Trophoblast cell (in vitro differentiated cells and primary cell): ENCODE measurements around the gene DCAF16.

Experiments
- DNase-seq, 2 donors: peaks; one replicate each; pipeline ENCODE4 v3.0.0-alpha.2; 2016
- H2AFZ ChIP-seq: 2 replicates; pipeline ENCODE4 v1.6.1; 2013; ENCODE audit warnings: low read length, moderate library complexity, mild to moderate bottlenecking; ENCODE audit not compliant: insufficient read depth, poor library complexity
- H2AK5ac ChIP-seq: 2 replicates; pipeline ENCODE4 v1.6.1; 2013; ENCODE audit warnings: mild to moderate bottlenecking, low read length
- H2BK120ac ChIP-seq: 2 replicates; pipeline ENCODE4 v1.6.1; 2013; ENCODE audit warnings: low read length, mild to moderate bottlenecking, moderate library complexity; ENCODE audit not compliant: insufficient read depth, poor library complexity
- H2BK12ac ChIP-seq: 2 replicates; pipeline ENCODE4 v1.6.1; 2013; ENCODE audit warnings: mild to moderate bottlenecking, low read length, moderate library complexity
- H2BK5ac ChIP-seq: 2 replicates; pipeline ENCODE4 v1.6.1; 2013; ENCODE audit warnings: low read length, low read depth, moderate library complexity, mild to moderate bottlenecking; ENCODE audit not compliant: poor library complexity
- H3K14ac ChIP-seq: 2 replicates; pipeline ENCODE4 v1.6.1; 2013; ENCODE audit warnings: mild to moderate bottlenecking, low read length
- H3K18ac ChIP-seq: 2 replicates; pipeline ENCODE4 v1.6.1; 2013; ENCODE audit warnings: mild to moderate bottlenecking, low read length
- H3K23ac ChIP-seq: 2 replicates; pipeline ENCODE4 v1.6.1; 2013; ENCODE audit warnings: low read length
- H3K27ac ChIP-seq: 2 replicates; pipeline ENCODE4 v1.5.1; 2013; ENCODE audit warnings: low read depth, mild to moderate bottlenecking, inconsistent platforms, low read length, moderate library complexity
- H3K27me3 ChIP-seq: 2 replicates; pipeline ENCODE4 v1.6.1; 2013; ENCODE audit warnings: inconsistent platforms, mild to moderate bottlenecking, low read length, moderate library complexity; ENCODE audit not compliant: insufficient read depth
- H3K36me3 ChIP-seq, 2 experiments: 1 replicate in 1 of 2; 2 replicates in 1 of 2; pipeline ENCODE4 v1.6.1; 2013; ENCODE audit warnings: low read length in 2 of 2, mild to moderate bottlenecking in 2 of 2, moderate library complexity in 1 of 2; ENCODE audit not compliant: insufficient read depth in 2 of 2, control insufficient read depth in 1 of 2
- H3K4ac ChIP-seq: 2 replicates; pipeline ENCODE4 v1.6.1; 2013; ENCODE audit warnings: low read depth, mild to moderate bottlenecking, low read length, moderate library complexity
- H3K4me1 ChIP-seq, 2 experiments: 1 replicate in 1 of 2; 2 replicates in 1 of 2; pipeline ENCODE4 v1.6.1; 2013; ENCODE audit warnings: low read length in 2 of 2, mild to moderate bottlenecking in 2 of 2, moderate library complexity in 1 of 2; ENCODE audit not compliant: insufficient read depth in 2 of 2, control insufficient read depth in 1 of 2
- H3K4me2 ChIP-seq: 2 replicates; pipeline ENCODE4 v1.6.1; 2013; ENCODE audit warnings: inconsistent platforms, mild to moderate bottlenecking, low read length, moderate library complexity
- H3K4me3 ChIP-seq: 2 replicates; pipeline ENCODE4 v1.5.1; 2013; ENCODE audit warnings: mild to moderate bottlenecking, low read depth, low read length, inconsistent platforms
- H3K79me1 ChIP-seq: one replicate; pipeline ENCODE4 v1.6.1; 2013; ENCODE audit warnings: low read length
- H3K79me2 ChIP-seq: 2 replicates; pipeline ENCODE4 v1.6.1; 2013; ENCODE audit warnings: low read length, mild to moderate bottlenecking; ENCODE audit not compliant: control insufficient read depth, insufficient read depth, poor library complexity
- H3K9ac ChIP-seq: 2 replicates; pipeline ENCODE4 v1.6.1; 2013; ENCODE audit warnings: mild to moderate bottlenecking, low read length
- H3K9me3 ChIP-seq: 2 replicates; pipeline ENCODE4 v1.6.1; 2013; ENCODE audit warnings: low read depth, mild to moderate bottlenecking, control low read depth, inconsistent platforms, low read length; ENCODE audit not compliant: insufficient read depth
- H4K12ac ChIP-seq: 2 replicates; pipeline ENCODE4 v1.6.1; 2013; ENCODE audit warnings: low read depth, mild to moderate bottlenecking, low read length, moderate library complexity
- H4K8ac ChIP-seq: 2 replicates; pipeline ENCODE4 v1.6.1; 2013; ENCODE audit warnings: low read depth, mild to moderate bottlenecking, low read length, moderate library complexity
- H4K91ac ChIP-seq: one replicate; pipeline ENCODE4 v1.6.1; 2013; ENCODE audit warnings: low read depth, mild to moderate bottlenecking, low read length, moderate library complexity
- WGBS: extraction: QIAGEN DNeasy Blood & Tissue Kit; methylation state at CpG from one replicate; pipeline ENCODE4 v1.1.7; 2013; ENCODE audit warnings: missing lambda C conversion rate; ENCODE audit not compliant: insufficient read length, insufficient coverage; ENCODE audit errors: extremely low coverage; 5-methylcytosine and 5-hydroxymethylcytosine counted together

DCAF16 gene

GRCh38 chr4:17758485-17758884 is 52.1 kb downstream of the DCAF16 start:
- Histone ChIP-seq H4K8ac (no peak overlapping the region), H4K91ac (no peak overlapping the region), H3K79me2 (no peaks in the 10 kb centered on the region), H2BK5ac (no peak overlapping the region), H3K9ac (no peak overlapping the region), H2BK12ac (no peak overlapping the region), H4K12ac (no peak overlapping the region), H3K27me3 (no peaks in the 10 kb centered on the region), H3K9me3 (no peaks in the 10 kb centered on the region), H3K14ac (no peak overlapping the region), H3K23ac (no peak overlapping the region), H3K4ac (no peak overlapping the region), H3K4me2 (no peak overlapping the region), H2AFZ (no peak overlapping the region), H3K79me1 (no peaks in the 10 kb centered on the region), H2BK120ac (no peak overlapping the region), H3K27ac (no peak overlapping the region), H2AK5ac (no peak overlapping the region), H3K4me1 (no peaks in the 10 kb centered on the region), H3K18ac (no peak overlapping the region), H3K4me3 (no peak overlapping the region), H3K36me3 (no peaks in the 10 kb centered on the region)
- no CpG with 5 or more reads among the region's 5 CpGs for whole genome bisulfite sequencing
- DNase-seq: no peak

GRCh38 chr4:17757621-17758020 is 52.9 kb downstream of the DCAF16 start:
- DNase-seq: no peak
- no CpG with 5 or more reads among the region's 1 CpG for WGBS

GRCh38 chr4:17753646-17754045 is 56.9 kb downstream of the DCAF16 start:
- H4K12ac ChIP-seq: no peak overlapping the region
- H3K79me2 ChIP-seq: no peaks in the 10 kb centered on the region
- no peak overlapping the region for H2BK120ac ChIP-seq
- H3K36me3 ChIP-seq: no peaks in the 10 kb centered on the region
- no peak overlapping the region for H3K14ac ChIP-seq
- H4K8ac ChIP-seq: no peak overlapping the region
- no peak overlapping the region for H2AFZ ChIP-seq
- H4K91ac ChIP-seq: no peak overlapping the region
- no peak overlapping the region for H3K23ac ChIP-seq
- H2BK12ac ChIP-seq: no peak overlapping the region
- H3K18ac ChIP-seq: no peak overlapping the region
- H3K4ac ChIP-seq: no peak overlapping the region
- no peaks in the 10 kb centered on the region for H3K4me1 ChIP-seq
- no peak overlapping the region for H2AK5ac ChIP-seq
- no peak overlapping the region for H3K4me3 ChIP-seq
- no CpG with 5 or more reads among the region's 2 CpGs for WGBS
- H3K27ac ChIP-seq: no peak overlapping the region
- H3K27me3 ChIP-seq: no peaks in the 10 kb centered on the region
- no peak for DNase-seq
- no peaks in the 10 kb centered on the region for H3K79me1 ChIP-seq
- H2BK5ac ChIP-seq: no peak overlapping the region
- no peaks in the 10 kb centered on the region for H3K9me3 ChIP-seq
- no peak overlapping the region for H3K9ac ChIP-seq
- no peak overlapping the region for H3K4me2 ChIP-seq

More at GRCh38 chr4:17757621-17758020, 52.9 kb downstream of the DCAF16 start:
- no peak overlapping the region for H3K18ac ChIP-seq
- H3K79me2 ChIP-seq: no peaks in the 10 kb centered on the region
- H2AFZ ChIP-seq: no peak overlapping the region
- H2BK120ac ChIP-seq: no peak overlapping the region
- no peak overlapping the region for H4K12ac ChIP-seq
- no peak overlapping the region for H3K14ac ChIP-seq
- H3K9ac ChIP-seq: no peak overlapping the region
- no peaks in the 10 kb centered on the region for H3K79me1 ChIP-seq
- H3K4me3 ChIP-seq: no peak overlapping the region
- H3K27me3 ChIP-seq: no peaks in the 10 kb centered on the region
- no peak overlapping the region for H2AK5ac ChIP-seq
- H3K23ac ChIP-seq: no peak overlapping the region
- H3K4me2 ChIP-seq: no peak overlapping the region
- no peak overlapping the region for H2BK5ac ChIP-seq
- no peak overlapping the region for H4K91ac ChIP-seq
- H2BK12ac ChIP-seq: no peak overlapping the region
- H3K9me3 ChIP-seq: no peaks in the 10 kb centered on the region
- no peaks in the 10 kb centered on the region for H3K4me1 ChIP-seq
- H3K36me3 ChIP-seq: no peaks in the 10 kb centered on the region
- H3K27ac ChIP-seq: no peak overlapping the region
- H3K4ac ChIP-seq: no peak overlapping the region
- no peak overlapping the region for H4K8ac ChIP-seq
